ENCODE results near the gene PHF21B.

DNA sequence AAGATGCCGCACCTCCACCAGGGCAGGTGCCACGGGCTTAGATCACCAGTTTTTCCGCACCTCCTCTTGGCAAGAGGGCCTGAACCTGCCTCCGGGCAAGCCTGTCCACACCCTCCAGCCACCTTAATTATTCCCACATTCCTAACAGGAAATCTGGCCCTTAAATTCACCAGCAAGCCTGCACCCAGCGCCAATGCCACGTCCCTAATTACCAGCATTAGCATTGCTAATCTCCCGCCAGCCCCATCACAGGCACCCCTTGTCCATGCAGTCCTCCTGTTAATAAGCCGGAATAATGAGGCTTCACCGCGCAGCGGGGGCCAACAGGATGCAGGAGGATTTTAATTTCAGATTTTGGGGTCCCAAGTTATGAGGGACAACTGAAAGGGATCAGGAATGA is 69.7 kb downstream of the PHF21B start:
- TF ChIP-seq POLR2A (IDR thresholded peaks at IDR 0.05; ENCODE audit: low read depth, low read length) (no peak), POLR2AphosphoS5 (IDR thresholded peaks at IDR 0.05; ENCODE audit: low read depth, low read length) (no peak), PAX5 (IDR thresholded peaks at IDR 0.05; ENCODE audit: insufficient read depth, low read length, severe bottlenecking) (no peak), TAF1 (IDR thresholded peaks at IDR 0.05; ENCODE audit: low read depth, low read length) (no peak)
